K562 (cell line): Measurements from ENCODE around the gene FBXO8. TPM values are rescaled to one million over a fixed set of nuclear protein-coding genes. Genes with fewer than 3 reads are reported as not detected.

Experiments used
- ARID1B ChIP-seq: fragments of 450-650 bp; IDR thresholded peaks from 2 replicates; pipeline ENCODE4 v1.6.1; 2016; ENCODE audit warnings: antibody characterized with exemption, mild to moderate bottlenecking, inconsistent platforms
- C11orf30 ChIP-seq: fragments of 450-650 bp; IDR thresholded peaks from 2 replicates; pipeline ENCODE4 v1.6.1; 2016; ENCODE audit warnings: low read depth, mild to moderate bottlenecking
- CHAMP1 ChIP-seq: fragments of 450-650 bp; IDR thresholded peaks from 2 replicates; pipeline ENCODE4 v1.6.1; 2016; ENCODE audit warnings: mild to moderate bottlenecking
- MAFK ChIP-seq: IDR thresholded peaks from 2 replicates; pipeline ENCODE4 v1.6.1; 2011; ENCODE audit warnings: low read length, improper control_type of control experiment
- NFIC ChIP-seq: fragments of 450-650 bp; IDR thresholded peaks from 2 replicates; pipeline ENCODE4 v1.6.1; 2017; ENCODE audit warnings: mild to moderate bottlenecking, inconsistent platforms
- REST ChIP-seq, 2 experiments: fragments of 450-650 bp; formaldehyde crosslinking in 1 of 2; IDR thresholded peaks; 2 replicates each; pipeline versions ENCODE4 v1.4.0 to v1.6.1; 2014 to 2020; ENCODE audit warnings: mild to moderate bottlenecking in 2 of 2, borderline replicate concordance in 1 of 2, low read depth in 1 of 2
- SRF ChIP-seq, 2 experiments: fragments of 250-450, 450-650 bp in 1 of 2; sonication (Bioruptor Pico) in 1 of 2; sonication (generic) in 1 of 2; formaldehyde crosslinking; IDR thresholded peaks; 2 replicates each; pipeline versions ENCODE4 v1.5.0 to v1.5.1; 2020 to 2022; ENCODE audit warnings: mild to moderate bottlenecking in 1 of 2, missing genetic modification reagents in 1 of 2
- STAG1 ChIP-seq: sonication (generic); formaldehyde crosslinking; IDR thresholded peaks from 2 replicates; pipeline ENCODE4 v1.5.0; 2020; ENCODE audit warnings: missing genetic modification reagents, borderline replicate concordance
- YY1 ChIP-seq, 3 experiments: IDR thresholded peaks; 2 replicates each; pipeline ENCODE4 v1.6.1; 2011; ENCODE audit warnings: low read length in 2 of 3, mild to moderate bottlenecking in 2 of 3, moderate library complexity in 2 of 3, borderline replicate concordance in 1 of 3, control low read depth in 1 of 3, low read depth in 1 of 3; ENCODE audit not compliant: insufficient read depth in 3 of 3, insufficient replicate concordance in 2 of 3, control insufficient read depth in 1 of 3, insufficient read length in 1 of 3; ENCODE audit errors: extremely low read depth in 1 of 3
- ZNF280B ChIP-seq: fragments of 250-450 bp; sonication (Bioruptor Pico); IDR thresholded peaks from 2 replicates; pipeline ENCODE4 v1.5.1; 2021; ENCODE audit warnings: mild to moderate bottlenecking
- polyA plus RNA-seq, 8 experiments: library from polyadenylated mRNA; depleted of rRNA in 4 of 8; stranded (reverse) in 5 of 8; unstranded in 3 of 8; fragments of >200 nt; fragmentation: Nextera tagmentation in 2 of 8; fragmentation: Illumina TruSeq in 1 of 8; extraction: Ambion mirVana in 2 of 8; extraction: Trizol in 1 of 8; gene quantifications; 2 replicates each; pipeline versions ENCODE4 v1.2.1 to v1.2.3, GENCODE V29; 2011 to 2014; ENCODE audit warnings: inconsistent platforms in 1 of 8, missing spikeins in 1 of 8
- total RNA-seq, 7 experiments: library from RNA; depleted of rRNA in 6 of 7; stranded (reverse); fragments of >200 nt in 6 of 7; fragmentation: Illumina TruSeq in 2 of 7; extraction: Trizol in 2 of 7; gene quantifications; 2 replicates each; pipeline versions ENCODE4 v1.2.1 to v1.2.3, GENCODE V29; 2011 to 2021; ENCODE audit warnings: low replicate concordance in 1 of 7

The FBXO8 gene
- total and polyA plus RNA-seq, 9 of the 15 experiments (the other 6 are each of a cell fraction or from before 2014, with no cell fraction given): 12.9 to 27.1 (median 14.8) TPM

GRCh38 chr4:174314770-174315169 lies 31.3 kb upstream of the FBXO8 start (continued):
- no peak for TF ChIP-seq ZNF280B (CRISPR knock-in tag)
- 0 out of 2 replicates have a peak, but pooled peaks have one; percentile 16 for TF ChIP-seq REST (IDR thresholded peaks at IDR 0.05; ENCODE audit: borderline replicate concordance)
- no peak for TF ChIP-seq REST (CRISPR knock-in tag; IDR thresholded peaks at IDR 0.05; ENCODE audit: low read depth)
- peak; percentile 67; the same call in 1 of the 2 replicates for TF ChIP-seq MAFK
- no peak for TF ChIP-seq STAG1 (CRISPR knock-in tag)
- TF ChIP-seq ARID1B: 0 out of 2 replicates have a peak, but pooled peaks have one; percentile 36
- peak in 1 of 3 experiments; percentile 57 for TF ChIP-seq YY1 (IDR thresholded peaks at IDR 0.05; ENCODE audit: borderline replicate concordance in 1 of 3, control insufficient read depth in 1 of 3, extremely low read depth in 1 of 3, insufficient read depth in 3 of 3, insufficient read length in 1 of 3, insufficient replicate concordance in 2 of 3, low read depth in 1 of 3, low read length in 2 of 3)
- peak; percentile 89 for TF ChIP-seq C11orf30
- peak; percentile 44; the same call in 1 of the 2 replicates for TF ChIP-seq CHAMP1
- TF ChIP-seq NFIC: no peak
- no peak for TF ChIP-seq SRF (CRISPR knock-in tag; IDR thresholded peaks at IDR 0.05)
